H9 (cell line): ENCODE results near the gene ANKS3. TPM values are rescaled to one million over a fixed set of nuclear protein-coding genes. Genes with fewer than 3 reads are reported as not detected.
A peak's percentile ranks its signal among the peaks of the same experiment; 100 is the strongest.

ENCODE experiments used
- DNase-seq: peaks from one replicate; pipeline ENCODE4 v3.0.0-alpha.2; 2017
- H2AFZ ChIP-seq: one replicate; pipeline ENCODE4 v1.6.1; 2013; ENCODE audit warnings: mild to moderate bottlenecking, low read length, control low read depth, moderate library complexity
- H2AK5ac ChIP-seq: 2 replicates; pipeline ENCODE4 v1.6.1; 2013; ENCODE audit warnings: low read length, control low read depth, mixed read lengths; ENCODE audit not compliant: insufficient read length
- H2BK120ac ChIP-seq: one replicate; pipeline ENCODE4 v1.6.1; 2013; ENCODE audit warnings: low read depth, mild to moderate bottlenecking, low read length, control low read depth, inconsistent platforms; ENCODE audit not compliant: poor library complexity, severe bottlenecking
- H2BK12ac ChIP-seq: 2 replicates; pipeline ENCODE4 v1.6.1; 2013; ENCODE audit warnings: low read length, control low read depth, mixed read lengths, low read depth; ENCODE audit not compliant: insufficient read length
- H2BK15ac ChIP-seq: 2 replicates; pipeline ENCODE4 v1.6.1; 2013; ENCODE audit warnings: low read depth, low read length, control low read depth
- H2BK20ac ChIP-seq: one replicate; pipeline ENCODE4 v1.6.1; 2013; ENCODE audit warnings: low read depth, mild to moderate bottlenecking, low read length, control low read depth, inconsistent platforms; ENCODE audit not compliant: poor library complexity, severe bottlenecking
- H2BK5ac ChIP-seq: 2 replicates; pipeline ENCODE4 v1.6.1; 2013; ENCODE audit warnings: low read length, control low read depth, mixed read lengths; ENCODE audit not compliant: insufficient read length
- H3K14ac ChIP-seq: 2 replicates; pipeline ENCODE4 v1.6.1; 2013; ENCODE audit warnings: low read length, control low read depth; ENCODE audit not compliant: insufficient read depth
- H3K18ac ChIP-seq: 2 replicates; pipeline ENCODE4 v1.6.1; 2013; ENCODE audit warnings: low read depth, mild to moderate bottlenecking, mixed read lengths, low read length, control low read depth; ENCODE audit not compliant: insufficient read length
- H3K23ac ChIP-seq: 2 replicates; pipeline ENCODE4 v1.6.1; 2013; ENCODE audit warnings: low read length, control low read depth, mixed read lengths, low read depth; ENCODE audit not compliant: insufficient read length
- H3K23me2 ChIP-seq: 2 replicates; pipeline ENCODE4 v1.6.1; 2013; ENCODE audit warnings: low read depth, mild to moderate bottlenecking, mixed read lengths, low read length, control low read depth; ENCODE audit not compliant: insufficient read length, poor library complexity, severe bottlenecking
- H3K27ac ChIP-seq: 2 replicates; pipeline ENCODE4 v1.5.1; 2013; ENCODE audit warnings: low read length, control low read depth, mixed read lengths, low read depth; ENCODE audit not compliant: insufficient read length
- H3K27me3 ChIP-seq: 2 replicates; pipeline ENCODE4 v1.6.1; 2013; ENCODE audit warnings: low read length, control low read depth, inconsistent platforms; ENCODE audit not compliant: insufficient read depth
- H3K4ac ChIP-seq: 2 replicates; pipeline ENCODE4 v1.6.1; 2013; ENCODE audit warnings: low read depth, mild to moderate bottlenecking, control low read depth, inconsistent platforms, low read length, moderate library complexity
- H3K4me1 ChIP-seq: 2 replicates; pipeline ENCODE4 v1.6.1; 2013; ENCODE audit warnings: low read length, control low read depth, inconsistent platforms; ENCODE audit not compliant: insufficient read depth
- H3K4me2 ChIP-seq: 2 replicates; pipeline ENCODE4 v1.6.1; 2013; ENCODE audit warnings: low read length, control low read depth, mixed read lengths; ENCODE audit not compliant: insufficient read length, insufficient read depth
- H3K56ac ChIP-seq: 2 replicates; pipeline ENCODE4 v1.6.1; 2013; ENCODE audit warnings: low read depth, mild to moderate bottlenecking, mixed read lengths, low read length, control low read depth; ENCODE audit not compliant: insufficient read length
- H3K79me1 ChIP-seq: 2 replicates; pipeline ENCODE4 v1.6.1; 2013; ENCODE audit warnings: low read depth, mild to moderate bottlenecking, moderate library complexity, low read length, control low read depth, inconsistent platforms; ENCODE audit not compliant: insufficient read depth, poor library complexity, severe bottlenecking
- H3K79me2 ChIP-seq: 2 replicates; pipeline ENCODE4 v1.6.1; 2013; ENCODE audit warnings: low read length, control low read depth, inconsistent platforms; ENCODE audit not compliant: insufficient read depth
- H3K9ac ChIP-seq: 2 replicates; pipeline ENCODE4 v1.6.1; 2013; ENCODE audit warnings: low read length, control low read depth, mixed read lengths; ENCODE audit not compliant: insufficient read length; ENCODE audit errors: extremely low read depth
- H3K9me3 ChIP-seq: one replicate; pipeline ENCODE4 v1.6.1; 2013; ENCODE audit warnings: low read depth, low read length, inconsistent platforms; ENCODE audit not compliant: control insufficient read depth
- H3T11ph ChIP-seq: one replicate; pipeline ENCODE4 v1.6.1; 2013; ENCODE audit warnings: mild to moderate bottlenecking, low read length, control low read depth, inconsistent platforms
- H4K20me1 ChIP-seq: one replicate; pipeline ENCODE4 v1.6.1; 2013; ENCODE audit not compliant: control insufficient read depth, insufficient read length, insufficient read depth
- H4K5ac ChIP-seq: 2 replicates; pipeline ENCODE4 v1.6.1; 2013; ENCODE audit warnings: low read depth, mild to moderate bottlenecking, mixed read lengths, low read length, control low read depth; ENCODE audit not compliant: insufficient read length
- H4K8ac ChIP-seq: replicated peaks from 2 replicates; pipeline ENCODE4 v1.6.1; 2013; ENCODE audit warnings: low read length, control low read depth, mixed read lengths, low read depth; ENCODE audit not compliant: insufficient read length
- H4K91ac ChIP-seq: 2 replicates; pipeline ENCODE4 v1.6.1; 2013; ENCODE audit warnings: low read depth, mild to moderate bottlenecking, moderate library complexity, mixed read lengths, low read length, control low read depth; ENCODE audit not compliant: insufficient read length
- H3K27ac Mint-ChIP-seq, 3 experiments: 2 replicates in 2 of 3; 3 replicates in 1 of 3; pipeline ENCODE4 v1.8.0; 2020 to 2021; ENCODE audit warnings: mixed read lengths in 3 of 3, mild to moderate bottlenecking in 1 of 3, moderate library complexity in 1 of 3
- H3K27me3 Mint-ChIP-seq: 2 replicates; pipeline ENCODE4 v1.8.0; 2021; ENCODE audit warnings: low read depth, mild to moderate bottlenecking, moderate library complexity, mixed read lengths
- H3K36me3 Mint-ChIP-seq, 3 experiments: 2 replicates in 2 of 3; 3 replicates in 1 of 3; pipeline ENCODE4 v1.8.0; 2020 to 2021; ENCODE audit warnings: low read depth in 3 of 3, mixed read lengths in 3 of 3; ENCODE audit not compliant: insufficient read depth in 1 of 3
- H3K4me1 Mint-ChIP-seq, 2 experiments: 2 replicates each; pipeline ENCODE4 v1.8.0; 2020; ENCODE audit warnings: mixed read lengths in 2 of 2
- H3K4me3 Mint-ChIP-seq, 2 experiments: 2 replicates in 1 of 2; 3 replicates in 1 of 2; pipeline ENCODE4 v1.8.0; 2020 to 2021; ENCODE audit warnings: mild to moderate bottlenecking in 2 of 2, mixed read lengths in 2 of 2, moderate library complexity in 1 of 2
- H3K9me3 Mint-ChIP-seq, 2 experiments: 2 replicates in 1 of 2; 3 replicates in 1 of 2; pipeline ENCODE4 v1.8.0; 2020; ENCODE audit warnings: mild to moderate bottlenecking in 2 of 2, mixed read lengths in 2 of 2, moderate library complexity in 1 of 2
- CTCF ChIP-seq: fragments of 200-600 bp; sonication (generic); conservative IDR thresholded peaks from 3 replicates; pipeline ENCODE4 v1.8.0; 2021; ENCODE audit warnings: antibody characterized with exemption, mild to moderate bottlenecking
- WGBS: extraction: QIAGEN DNeasy Blood & Tissue Kit; methylation state at CpG from one replicate; pipeline ENCODE4 v1.1.7; 2013; ENCODE audit warnings: missing lambda C conversion rate, low lambda C conversion rate, mixed read lengths; ENCODE audit not compliant: insufficient read length; ENCODE audit errors: extremely low coverage; 5-methylcytosine and 5-hydroxymethylcytosine counted together
- total RNA-seq: library from RNA; stranded (reverse); gene quantifications from 2 replicates; pipeline ENCODE4 v1.2.1, GENCODE V29; 2021

ANKS3 gene
- total RNA-seq, 1 experiment from 2014 or later: 32.0 TPM

DNA sequence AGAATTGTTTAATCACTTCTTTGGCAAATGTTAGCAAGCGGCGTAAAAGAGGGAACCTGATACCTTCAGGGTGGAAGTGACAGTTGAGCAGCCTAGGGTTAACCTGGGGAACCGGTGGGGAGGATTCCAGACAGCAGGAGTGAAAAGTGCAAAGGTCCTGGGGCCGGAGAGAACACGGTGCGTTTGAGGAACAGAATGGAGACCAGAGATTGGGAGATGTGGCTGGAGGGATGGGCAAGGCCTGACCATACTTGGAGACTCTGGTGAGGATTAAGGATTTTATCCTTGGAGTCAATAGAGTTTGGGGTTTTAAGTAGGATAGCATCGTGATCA, 35.2 kb upstream of the ANKS3 start:
- no peaks in the 10 kb centered on the region for H3K4me1 ChIP-seq
- no peaks in the 10 kb centered on the region for H3K27me3 Mint-ChIP-seq

More for the DNA sequence above, 35.2 kb upstream of the ANKS3 start:
- Histone ChIP-seq H3K14ac (no peak overlapping the region), H4K91ac (no peak overlapping the region), H4K20me1 (no peaks in the 10 kb centered on the region), H3K4me2 (peak overlapping the region; percentile 92), H2BK5ac (no peak overlapping the region), H3K9me3 (no peaks in the 10 kb centered on the region), H3K4ac (no peak overlapping the region), H3K23me2 (peaks cover 8% of the 10 kb centered on the region), H3K27me3 (no peaks in the 10 kb centered on the region), H3K18ac (no peak overlapping the region), H2BK120ac (no peak overlapping the region), H3K27ac (no peak overlapping the region), H4K5ac (no peak overlapping the region), H3K79me2 (no peaks in the 10 kb centered on the region), H2BK20ac (no peak overlapping the region), H3T11ph (no peak overlapping the region), H2AFZ (no peak overlapping the region), H2AK5ac (no peak overlapping the region), H3K9ac (no peak overlapping the region), H3K56ac (no peak overlapping the region), H3K79me1 (no peaks in the 10 kb centered on the region), H3K23ac (no peak overlapping the region), H2BK12ac (no peak overlapping the region), H4K8ac (no peak overlapping the region), H2BK15ac (no peak overlapping the region)
- peaks cover 22 to 24% of the 10 kb centered on the region in 2 experiments for H3K4me1 Mint-ChIP-seq
- WGBS: no CpG with 5 or more reads among the region's 7 CpGs
- peaks cover 0 to 7% (median 0%) of the 10 kb centered on the region in 3 experiments; a peak in 4 of 7 replicates for H3K36me3 Mint-ChIP-seq
- H3K27ac Mint-ChIP-seq: peak overlapping the region in 1 of 3 experiments; percentile 23; a peak in 1 of 7 replicates
- H3K4me3 Mint-ChIP-seq: peak overlapping the region; percentile 73 to 84; a peak in 4 of 5 replicates
- no peak for TF ChIP-seq CTCF
- no peaks in the 10 kb centered on the region for H3K9me3 Mint-ChIP-seq
- no peak for DNase-seq
